ENCODE measurements around the gene DHX57.
A peak's percentile ranks its signal among the peaks of the same experiment; 100 is the strongest.

- TF ChIP-seq POLR2AphosphoS5 (IDR thresholded peaks at IDR 0.05) = no peak
- TF ChIP-seq, protein P1, sequence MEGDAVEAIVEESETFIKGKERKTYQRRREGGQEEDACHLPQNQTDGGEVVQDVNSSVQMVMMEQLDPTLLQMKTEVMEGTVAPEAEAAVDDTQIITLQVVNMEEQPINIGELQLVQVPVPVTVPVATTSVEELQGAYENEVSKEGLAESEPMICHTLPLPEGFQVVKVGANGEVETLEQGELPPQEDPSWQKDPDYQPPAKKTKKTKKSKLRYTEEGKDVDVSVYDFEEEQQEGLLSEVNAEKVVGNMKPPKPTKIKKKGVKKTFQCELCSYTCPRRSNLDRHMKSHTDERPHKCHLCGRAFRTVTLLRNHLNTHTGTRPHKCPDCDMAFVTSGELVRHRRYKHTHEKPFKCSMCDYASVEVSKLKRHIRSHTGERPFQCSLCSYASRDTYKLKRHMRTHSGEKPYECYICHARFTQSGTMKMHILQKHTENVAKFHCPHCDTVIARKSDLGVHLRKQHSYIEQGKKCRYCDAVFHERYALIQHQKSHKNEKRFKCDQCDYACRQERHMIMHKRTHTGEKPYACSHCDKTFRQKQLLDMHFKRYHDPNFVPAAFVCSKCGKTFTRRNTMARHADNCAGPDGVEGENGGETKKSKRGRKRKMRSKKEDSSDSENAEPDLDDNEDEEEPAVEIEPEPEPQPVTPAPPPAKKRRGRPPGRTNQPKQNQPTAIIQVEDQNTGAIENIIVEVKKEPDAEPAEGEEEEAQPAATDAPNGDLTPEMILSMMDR (IDR thresholded peaks at IDR 0.05) = peak in 1 of 4 experiments; percentile 24
Observed at GRCh38 chr2:38835015-38835601, 40.6 kb downstream of the DHX57 start.

Data from prostate gland (tissue), 2 donors.